HG03378 (cell line): ENCODE data around the gene ALX4.

Experiments used
- ATAC-seq: cut with Tn5 transposase; IDR thresholded peaks from one replicate; pipeline ENCODE4 v1.9.1; 2021; ENCODE audit warnings: mild to moderate bottlenecking, moderate library complexity; ENCODE audit not compliant: unreplicated experiment

Gene ALX4

DNA sequence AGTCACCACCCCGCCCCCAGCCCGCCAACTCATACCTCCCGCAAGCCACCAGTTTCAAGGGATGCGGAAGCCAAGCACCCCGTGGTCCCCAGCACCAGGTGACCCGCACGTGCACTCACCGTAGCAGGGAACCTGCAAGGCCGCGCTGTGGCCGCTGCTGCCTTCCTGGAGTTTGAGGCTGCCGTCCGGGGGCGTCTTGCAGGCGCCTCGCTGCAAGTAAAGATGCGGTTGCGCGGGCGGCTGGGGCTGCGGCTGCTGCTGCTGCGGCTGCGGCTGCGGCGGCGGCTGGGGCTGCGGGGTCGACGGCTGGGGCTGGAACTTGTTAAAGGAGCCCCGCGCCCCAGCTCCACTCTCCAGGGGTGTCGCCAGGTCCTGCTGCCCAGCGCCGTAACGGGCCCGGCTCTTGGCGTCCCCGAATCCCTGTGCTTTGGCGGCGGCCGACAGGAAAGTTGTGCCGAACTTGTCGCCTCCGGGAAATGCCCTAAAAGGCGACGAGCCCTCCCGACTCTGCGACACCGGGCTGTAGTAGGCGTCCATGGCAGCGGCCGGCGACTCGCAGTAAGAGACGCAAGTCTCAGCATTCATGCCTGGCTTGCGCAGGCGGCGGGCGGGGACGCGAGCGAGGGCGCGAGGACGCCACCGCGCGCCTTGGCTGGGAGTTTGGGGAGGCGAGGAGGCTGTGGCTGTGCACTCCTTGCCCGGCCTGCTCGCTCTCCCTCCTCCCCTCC is at the start of gene ALX4:
ALX4 (minus strand) TSS at position 662 of the 728 bp plus-strand sequence; CDS start at position 585, 77 bp downstream.
- ATAC-seq: no peak

DNA sequence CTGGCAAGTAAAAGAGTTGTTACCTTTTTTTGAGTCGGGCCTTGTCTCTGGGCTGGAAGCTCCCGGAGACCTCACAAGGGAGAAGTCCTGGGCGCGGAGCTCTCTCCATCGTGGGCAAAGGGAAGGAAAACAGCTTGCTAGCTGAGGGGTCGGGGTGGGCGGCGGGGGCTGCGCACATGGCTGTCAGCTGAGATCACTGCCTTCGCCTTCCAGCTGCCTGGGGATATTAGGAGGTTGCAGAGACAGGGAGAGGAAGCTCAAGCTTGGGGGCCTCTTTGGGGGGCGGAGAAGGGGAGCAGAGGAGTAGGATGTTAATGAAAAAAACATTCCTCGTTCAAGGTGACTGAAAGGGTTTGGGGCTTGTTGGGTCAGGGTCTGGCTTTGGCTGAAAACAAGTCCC is 49.2 kb upstream of the ALX4 start:
- no peak for ATAC-seq

DNA sequence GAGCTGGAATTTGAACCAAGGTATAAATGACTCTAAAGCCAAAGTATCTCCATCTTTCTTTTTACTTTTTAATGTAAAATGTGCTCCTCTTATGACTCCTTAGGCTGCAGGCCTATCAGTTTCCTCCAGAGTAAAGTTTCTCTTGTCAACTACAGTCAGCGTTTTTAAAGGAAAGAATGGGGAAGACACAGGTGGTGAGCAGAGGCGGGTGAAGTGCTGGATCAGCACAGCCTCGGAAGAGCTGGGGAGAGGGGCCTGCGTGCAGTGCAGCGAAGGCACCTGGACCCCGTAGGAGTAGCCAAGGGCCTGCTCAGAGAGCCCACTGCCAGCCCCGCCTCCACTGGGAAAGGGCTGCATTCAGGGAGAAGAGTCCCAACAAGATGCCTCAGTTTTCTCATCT is 48.8 kb upstream of the ALX4 start:
- ATAC-seq: no peak

- ATAC-seq: no peak
Observed at GRCh38 chr11:44357711-44358110, 47.8 kb upstream of the ALX4 start.

- ATAC-seq: no peak
Observed at GRCh38 chr11:44356351-44356750, 46.4 kb upstream of the ALX4 start.

- ATAC-seq: no peak
Observed at GRCh38 chr11:44351898-44352498, 42.1 kb upstream of the ALX4 start.

DNA sequence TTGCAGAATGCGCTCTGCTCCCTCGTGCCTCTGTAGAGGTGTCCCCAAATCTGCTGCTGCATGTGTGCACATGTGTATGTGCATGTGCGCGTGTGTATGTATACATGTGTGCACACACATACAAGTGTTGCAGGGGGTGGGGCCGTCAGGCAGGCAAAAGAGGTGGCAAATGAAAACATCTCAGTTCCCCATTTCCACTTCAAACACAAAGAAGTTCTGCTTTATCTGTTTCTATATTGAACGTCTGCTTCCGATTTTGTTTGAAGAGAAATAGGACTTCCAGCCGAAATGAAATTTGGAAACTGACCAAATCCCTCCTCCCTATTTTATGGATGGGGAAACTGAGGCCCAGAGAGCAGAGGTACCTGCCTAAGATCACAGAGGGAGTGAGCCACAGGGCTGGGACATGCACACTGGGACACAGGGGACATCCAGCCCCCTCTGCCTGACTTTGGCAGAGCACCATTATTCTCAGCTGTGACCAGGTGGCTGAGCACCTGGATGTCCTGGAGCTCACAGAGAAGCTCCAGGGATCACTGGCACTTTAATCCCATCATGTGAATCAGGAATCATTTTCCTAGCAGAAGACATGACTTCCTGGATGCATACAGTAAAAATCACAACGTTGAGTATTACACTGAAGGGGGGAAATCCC is 41.2 kb upstream of the ALX4 start:
- peak; percentile 84 for ATAC-seq

GRCh38 chr11:44349328-44349727 is 39.4 kb upstream of the ALX4 start:
- ATAC-seq: no peak

GRCh38 chr11:44348721-44349120 is 38.8 kb upstream of the ALX4 start:
- no peak for ATAC-seq

- no peak for ATAC-seq
Observed at GRCh38 chr11:44348114-44348513, 38.2 kb upstream of the ALX4 start.

DNA sequence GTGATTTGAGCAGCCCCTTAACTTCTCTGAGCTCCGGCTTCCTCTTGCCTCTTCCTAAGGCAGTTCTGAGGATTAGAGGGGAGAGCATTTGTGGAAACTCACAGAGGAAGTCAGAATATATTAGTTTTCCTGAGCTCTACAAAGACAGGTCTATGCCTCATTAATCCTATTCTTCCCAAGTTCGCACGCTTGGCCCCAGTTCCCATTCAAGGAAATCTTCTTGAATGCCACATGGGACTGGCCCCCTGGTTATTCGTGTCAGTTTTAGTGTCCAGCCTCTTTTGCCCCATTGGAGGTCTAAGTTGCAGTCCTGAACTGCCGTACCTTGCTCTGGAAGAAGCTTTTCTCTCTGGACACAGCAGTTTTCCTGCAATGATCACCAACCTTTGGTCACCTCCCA is 37.6 kb upstream of the ALX4 start:
- no peak for ATAC-seq

DNA sequence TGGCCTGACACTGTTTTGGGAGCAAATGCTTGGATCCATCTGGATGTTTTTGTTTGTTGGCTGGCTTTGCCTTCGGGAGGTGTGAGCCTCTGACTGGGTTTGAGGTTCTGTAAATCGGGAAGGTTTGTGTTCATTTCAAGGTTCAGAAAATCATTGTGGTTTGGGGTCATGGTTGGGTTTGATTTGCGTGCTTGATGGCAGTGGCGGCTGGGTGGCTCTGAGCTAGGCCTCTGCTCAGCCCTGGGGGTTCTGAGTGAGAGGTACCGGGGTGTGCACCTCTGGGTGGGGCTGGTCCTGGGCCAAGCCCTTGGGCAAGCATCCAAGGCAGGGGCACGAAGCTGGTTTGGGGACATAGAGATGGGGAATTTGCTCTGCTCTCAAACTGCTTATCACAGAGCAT is 37.0 kb upstream of the ALX4 start:
- no peak for ATAC-seq

DNA sequence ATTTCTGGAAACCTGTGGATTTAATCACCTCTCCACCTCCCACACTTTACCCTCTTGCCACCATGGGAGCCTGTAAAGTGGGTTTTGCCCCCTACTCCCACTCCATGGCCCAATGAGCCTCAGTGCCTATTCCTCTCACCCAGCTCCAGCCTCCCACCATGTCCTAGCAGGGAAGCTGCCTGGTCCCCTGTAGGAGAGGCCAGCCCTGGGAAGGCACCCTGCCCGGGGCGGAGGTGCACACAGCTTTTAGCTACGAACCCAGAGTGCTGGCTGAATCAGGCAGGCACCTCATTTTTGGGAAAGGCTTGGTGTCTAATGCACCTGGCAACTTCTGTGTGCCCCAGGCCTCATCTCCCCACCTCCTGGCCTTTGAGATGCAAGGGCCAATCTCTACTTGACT is 35.8 kb upstream of the ALX4 start:
- no peak for ATAC-seq

DNA sequence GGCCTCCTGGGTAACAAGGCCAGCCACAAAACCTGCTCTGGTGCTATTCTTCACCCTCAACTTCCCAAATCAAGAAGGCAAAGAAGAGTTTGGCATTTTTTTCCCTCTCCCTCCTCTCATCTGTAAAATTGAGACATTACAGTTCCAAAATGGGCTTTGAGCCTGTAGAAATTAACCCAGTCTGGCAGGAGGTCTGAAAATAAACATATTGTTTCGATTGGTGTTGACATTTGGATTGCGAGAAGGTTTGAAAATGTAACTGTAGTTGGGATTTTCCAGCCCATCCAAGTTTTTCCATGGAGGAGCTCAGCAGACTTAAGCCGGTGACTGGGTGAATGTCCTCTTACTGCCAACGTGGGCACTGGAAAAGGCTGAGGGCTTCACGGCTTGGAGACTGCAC is 35.0 kb upstream of the ALX4 start:
- no peak for ATAC-seq

- no peak for ATAC-seq
Observed at GRCh38 chr11:44344423-44344820, 34.5 kb upstream of the ALX4 start.

DNA sequence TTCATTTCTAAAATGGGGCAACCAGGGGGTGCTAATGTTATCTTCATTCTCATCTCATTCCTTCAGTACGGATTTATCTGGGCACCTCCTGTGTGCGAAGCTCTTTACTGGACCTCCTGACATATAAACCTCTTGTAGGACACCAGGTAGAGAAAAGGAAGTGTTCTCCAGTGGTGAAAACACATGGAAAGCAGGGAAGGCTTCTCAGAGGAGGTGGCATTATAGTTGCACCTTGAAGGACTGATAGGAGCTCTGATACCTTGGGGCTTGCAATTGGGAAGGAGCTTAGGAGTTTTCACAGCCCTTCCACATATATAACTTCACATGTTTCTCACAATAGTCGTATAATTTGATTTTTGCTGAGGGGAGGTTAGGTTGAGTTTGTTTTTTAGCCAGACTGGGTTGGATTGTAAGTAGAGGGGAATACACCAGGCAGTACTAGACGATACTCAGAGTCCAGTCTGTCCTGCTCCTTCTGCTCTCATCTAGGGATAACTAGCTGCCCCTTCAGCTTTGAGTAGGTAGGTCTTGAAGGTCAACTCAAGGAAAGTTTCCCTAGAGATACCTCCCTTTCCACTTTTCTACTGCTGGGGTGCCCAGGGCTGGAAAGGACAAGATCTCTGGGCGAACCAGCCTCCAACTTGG is 34.0 kb upstream of the ALX4 start:
- no peak for ATAC-seq

DNA sequence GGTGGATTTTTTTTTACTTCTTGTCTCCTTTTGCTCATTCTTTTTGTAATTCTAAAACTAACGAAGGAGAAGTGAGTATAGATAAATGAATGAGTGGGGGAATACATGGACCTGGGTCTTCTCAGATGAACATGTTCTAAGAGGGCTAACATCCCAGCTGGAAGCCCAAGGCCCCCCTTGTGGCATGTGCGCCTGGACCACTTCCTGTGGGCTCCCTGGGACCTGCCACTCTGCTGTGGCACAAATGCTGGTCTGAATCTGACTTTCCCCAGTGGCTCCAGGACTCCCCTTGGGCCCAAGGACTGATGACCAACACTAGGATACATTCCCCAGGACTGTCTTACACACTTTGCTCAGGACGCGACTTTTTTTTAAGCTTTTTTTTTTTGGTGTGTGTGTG is 32.7 kb upstream of the ALX4 start:
- ATAC-seq: no peak

- no peak for ATAC-seq
Observed at GRCh38 chr11:44340656-44341055, 30.7 kb upstream of the ALX4 start.

DNA sequence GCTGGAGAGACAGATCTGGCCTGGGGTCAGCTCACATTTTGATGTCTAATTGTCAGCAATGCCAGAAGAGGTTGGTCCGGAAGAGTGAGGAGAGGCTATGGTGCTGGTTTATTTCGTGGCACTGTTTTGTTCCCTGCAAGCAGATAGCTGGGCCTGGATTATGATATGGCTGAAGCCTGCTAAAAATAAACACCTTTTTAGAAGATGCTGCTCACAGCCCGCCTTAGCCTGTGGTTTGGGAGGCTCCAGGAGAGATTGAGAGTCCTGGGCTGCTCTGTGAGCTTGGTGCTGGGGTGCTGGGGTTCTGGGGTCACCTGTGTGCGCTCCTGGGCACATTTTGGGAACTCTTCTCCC is 29.6 kb upstream of the ALX4 start:
- ATAC-seq: no peak

- ATAC-seq: no peak
Observed at GRCh38 chr11:44338698-44339529, 29.0 kb upstream of the ALX4 start.

DNA sequence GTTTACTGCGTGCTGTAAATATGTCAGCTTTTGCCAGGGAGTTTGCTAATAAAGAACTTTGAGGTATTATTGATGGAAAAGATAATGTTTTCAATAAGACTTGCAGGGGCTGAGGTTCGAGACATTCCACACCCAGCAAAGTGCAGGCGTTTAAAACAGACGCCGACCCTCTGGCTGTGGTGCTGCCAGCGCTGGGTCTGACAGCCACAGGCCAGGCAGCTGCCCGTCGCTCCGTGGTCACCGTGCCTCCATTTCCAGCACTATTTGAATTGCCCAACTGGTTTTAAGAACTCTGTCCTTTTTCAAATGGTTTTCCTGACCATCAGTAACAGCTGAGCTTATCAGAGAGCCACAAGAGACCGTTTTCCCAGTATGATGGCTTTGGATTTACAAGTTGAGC is 28.1 kb upstream of the ALX4 start:
- ATAC-seq: no peak
